Activated CD4-positive, alpha-beta memory T cell treated with anti-CD3 and anti-CD28 coated beads for 36 hours (primary cell): Measurements from ENCODE around the gene CAMK2D. TPM values are rescaled to one million over a fixed set of nuclear protein-coding genes. Genes with fewer than 3 reads are reported as not detected.

Source experiments
- CTCF ChIA-PET: fragments of 350-600 bp; sonication (Branson Sonifier 250); formaldehyde crosslinking; loops from one replicate; lab custom pipeline; 2021; ENCODE audit warnings: antibody characterized with exemption, inconsistent platforms; lab: Charles Lee
- POLR2A ChIA-PET: fragments of 350-600 bp; sonication (Branson Sonifier 250); formaldehyde crosslinking; loops from one replicate; lab custom pipeline; 2021; ENCODE audit warnings: antibody characterized with exemption; lab: Charles Lee
- DNase-seq: peaks from one replicate; pipeline ENCODE4 v3.0.0-alpha.2; 2020
- H3K27ac Mint-ChIP-seq: one replicate; pipeline ENCODE4 v1.8.0; 2021; ENCODE audit warnings: mixed read lengths
- H3K27me3 Mint-ChIP-seq: one replicate; pipeline ENCODE4 v1.8.0; 2021; ENCODE audit warnings: mixed read lengths
- H3K36me3 Mint-ChIP-seq: one replicate; pipeline ENCODE4 v1.8.0; 2021; ENCODE audit warnings: mixed read lengths
- H3K4me1 Mint-ChIP-seq: one replicate; pipeline ENCODE4 v1.8.0; 2021; ENCODE audit warnings: low read depth, mixed read lengths
- H3K4me3 Mint-ChIP-seq: one replicate; pipeline ENCODE4 v1.8.0; 2021; ENCODE audit warnings: mild to moderate bottlenecking, mixed read lengths
- H3K9me3 Mint-ChIP-seq: one replicate; pipeline ENCODE4 v1.8.0; 2021; ENCODE audit warnings: mixed read lengths
- intact Hi-C: fragments of 100-400 bp; cut with micrococcal nuclease; formaldehyde crosslinking; loops from one replicate; pipeline ENCODE4 v1.15.1; 2023
- total RNA-seq, 2 experiments: library from RNA; stranded (reverse); gene quantifications; one replicate each; pipeline ENCODE4 v1.2.3, GENCODE V29; 2021

CAMK2D gene
- total RNA-seq, 2 experiments from 2014 or later, result 82.5 to 82.9 TPM

- no peak for DNase-seq
- peaks cover 17% of the 10 kb centered on the region for H3K9me3 Mint-ChIP-seq
- H3K27me3 Mint-ChIP-seq, result no peaks in the 10 kb centered on the region
- POLR2A ChIA-PET, result no interaction called here
- peaks cover 73% of the 10 kb centered on the region for H3K4me1 Mint-ChIP-seq
- peaks cover 53% of the 10 kb centered on the region for H3K36me3 Mint-ChIP-seq
- peak overlapping the region; percentile 48 for H3K27ac Mint-ChIP-seq
- CTCF ChIA-PET, result interaction anchor here (1.0 kb wide), 1 partner anchor 41 kb away, joined by 3 read pairs; no protein-coding TSS in a partner anchor
- intact Hi-C loops, result no loop called here
- H3K4me3 Mint-ChIP-seq, result no peak overlapping the region
Measured at GRCh38 chr4:113677325-113677724, 84.2 kb downstream of the CAMK2D start.

- POLR2A ChIA-PET, result no interaction called here
- H3K36me3 Mint-ChIP-seq, result peaks cover 47% of the 10 kb centered on the region
- H3K4me1 Mint-ChIP-seq, result peaks cover 64% of the 10 kb centered on the region
- H3K27me3 Mint-ChIP-seq, result no peaks in the 10 kb centered on the region
- H3K27ac Mint-ChIP-seq, result no peak overlapping the region
- CTCF ChIA-PET, result no interaction called here
- DNase-seq, result no peak
- H3K9me3 Mint-ChIP-seq, result peaks cover 7% of the 10 kb centered on the region
- no peak overlapping the region for H3K4me3 Mint-ChIP-seq
- intact Hi-C loops, result no loop called here
Measured at GRCh38 chr4:113675731-113676697, 85.5 kb downstream of the CAMK2D start.

GRCh38 chr4:113674733-113675132, 86.8 kb downstream of the CAMK2D start:
- peaks cover 58% of the 10 kb centered on the region for H3K4me1 Mint-ChIP-seq
- POLR2A ChIA-PET, result interaction anchor here (0.6 to 1.1 kb wide), 2 partner anchors 9 to 10 kb away, joined by 3 read pairs; no protein-coding TSS in a partner anchor

GRCh38 chr4:113674251-113674650, 87.3 kb downstream of the CAMK2D start:
- Mint-ChIP-seq H3K27me3 (no peaks in the 10 kb centered on the region), H3K27ac (no peak overlapping the region), H3K36me3 (peaks cover 38% of the 10 kb centered on the region), H3K9me3 (no peaks in the 10 kb centered on the region), H3K4me3 (no peak overlapping the region), H3K4me1 (peaks cover 54% of the 10 kb centered on the region)
- POLR2A ChIA-PET, result interaction anchor here (0.6 to 1.1 kb wide), 2 partner anchors 9 to 11 kb away, joined by 3 read pairs; no protein-coding TSS in a partner anchor
- intact Hi-C loops, result no loop called here
- DNase-seq, result no peak
- CTCF ChIA-PET, result interaction anchor here (0.7 to 1.8 kb wide), 2 partner anchors 10 to 127 kb away, joined by 4 to 7 read pairs; no protein-coding TSS in a partner anchor

More at GRCh38 chr4:113674733-113675132, 86.8 kb downstream of the CAMK2D start:
- H3K9me3 Mint-ChIP-seq, result no peaks in the 10 kb centered on the region
- no peak overlapping the region for H3K4me3 Mint-ChIP-seq
- H3K27me3 Mint-ChIP-seq, result no peaks in the 10 kb centered on the region
- CTCF ChIA-PET, result interaction anchor here (0.7 to 1.8 kb wide), 2 partner anchors 10 to 127 kb away, joined by 4 to 7 read pairs; no protein-coding TSS in a partner anchor
- peaks cover 36% of the 10 kb centered on the region for H3K36me3 Mint-ChIP-seq
- intact Hi-C loops, result no loop called here
- no peak for DNase-seq
- peak overlapping the region; percentile 61 for H3K27ac Mint-ChIP-seq

- Mint-ChIP-seq H3K27me3 (no peaks in the 10 kb centered on the region), H3K27ac (peak overlapping the region; percentile 58), H3K4me3 (no peak overlapping the region), H3K36me3 (peaks cover 36% of the 10 kb centered on the region), H3K9me3 (no peaks in the 10 kb centered on the region), H3K4me1 (peaks cover 47% of the 10 kb centered on the region)
- intact Hi-C loops, result loop anchor here (1.0 kb wide), 2 partner anchors 10 to 126 kb away; no protein-coding TSS in a partner anchor
- POLR2A ChIA-PET, result no interaction called here
- CTCF ChIA-PET, result interaction anchor here (1.0 to 1.8 kb wide), 3 partner anchors 11 to 126 kb away, joined by 3 to 7 read pairs (median 4); no protein-coding TSS in a partner anchor
- DNase-seq, result peak; percentile 74
Measured at GRCh38 chr4:113673450-113673849, 88.1 kb downstream of the CAMK2D start.

GRCh38 chr4:113666386-113667114, 95.0 kb downstream of the CAMK2D start:
- POLR2A ChIA-PET, result no interaction called here
- intact Hi-C loops, result no loop called here
- peaks cover 8% of the 10 kb centered on the region for H3K4me1 Mint-ChIP-seq
- peaks cover 18% of the 10 kb centered on the region for H3K36me3 Mint-ChIP-seq
- CTCF ChIA-PET, result interaction anchor here (1.1 to 1.7 kb wide), 2 partner anchors 26 to 119 kb away, joined by 3 to 5 read pairs; no protein-coding TSS in a partner anchor
- H3K9me3 Mint-ChIP-seq, result no peaks in the 10 kb centered on the region
- DNase-seq, result no peak
- no peaks in the 10 kb centered on the region for H3K27me3 Mint-ChIP-seq
- no peak overlapping the region for H3K4me3 Mint-ChIP-seq
- no peak overlapping the region for H3K27ac Mint-ChIP-seq

GRCh38 chr4:113665036-113665435, 96.5 kb downstream of the CAMK2D start:
- ChIA-PET CTCF (no interaction called here), POLR2A (no interaction called here)
- Mint-ChIP-seq H3K9me3 (no peaks in the 10 kb centered on the region), H3K36me3 (peaks cover 18% of the 10 kb centered on the region), H3K27ac (no peak overlapping the region), H3K4me1 (peaks cover 8% of the 10 kb centered on the region), H3K4me3 (no peak overlapping the region), H3K27me3 (no peaks in the 10 kb centered on the region)
- intact Hi-C loops, result no loop called here
- no peak for DNase-seq

- H3K27ac Mint-ChIP-seq, result no peak overlapping the region
- H3K27me3 Mint-ChIP-seq, result no peaks in the 10 kb centered on the region
- H3K36me3 Mint-ChIP-seq, result peaks cover 31% of the 10 kb centered on the region
- CTCF ChIA-PET, result no interaction called here
- intact Hi-C loops, result no loop called here
- POLR2A ChIA-PET, result no interaction called here
- no peaks in the 10 kb centered on the region for H3K9me3 Mint-ChIP-seq
- peaks cover 28% of the 10 kb centered on the region for H3K4me1 Mint-ChIP-seq
- H3K4me3 Mint-ChIP-seq, result no peak overlapping the region
- DNase-seq, result no peak
Measured at GRCh38 chr4:113662581-113662980, 99.0 kb downstream of the CAMK2D start.

- Mint-ChIP-seq H3K9me3 (no peaks in the 10 kb centered on the region), H3K4me1 (peaks cover 31% of the 10 kb centered on the region), H3K4me3 (no peak overlapping the region), H3K27ac (no peak overlapping the region), H3K36me3 (peaks cover 33% of the 10 kb centered on the region), H3K27me3 (no peaks in the 10 kb centered on the region)
- ChIA-PET CTCF (no interaction called here), POLR2A (no interaction called here)
- no peak for DNase-seq
- intact Hi-C loops, result no loop called here
Measured at GRCh38 chr4:113659127-113659526, 102.4 kb downstream of the CAMK2D start.

GRCh38 chr4:113657586-113658233, 103.8 kb downstream of the CAMK2D start:
- H3K4me3 Mint-ChIP-seq, result no peak overlapping the region
- ChIA-PET CTCF (no interaction called here), POLR2A (no interaction called here)
- no peak for DNase-seq
- no peaks in the 10 kb centered on the region for H3K9me3 Mint-ChIP-seq
- peak overlapping the region; percentile 16 for H3K27ac Mint-ChIP-seq
- no peaks in the 10 kb centered on the region for H3K27me3 Mint-ChIP-seq
- intact Hi-C loops, result no loop called here
- H3K36me3 Mint-ChIP-seq, result peaks cover 30% of the 10 kb centered on the region
- H3K4me1 Mint-ChIP-seq, result peaks cover 35% of the 10 kb centered on the region

GRCh38 chr4:113653871-113654270, 107.7 kb downstream of the CAMK2D start:
- H3K27ac Mint-ChIP-seq, result no peak overlapping the region
- H3K9me3 Mint-ChIP-seq, result no peaks in the 10 kb centered on the region
- peaks cover 37% of the 10 kb centered on the region for H3K4me1 Mint-ChIP-seq
- no peaks in the 10 kb centered on the region for H3K27me3 Mint-ChIP-seq
- H3K36me3 Mint-ChIP-seq, result peaks cover 25% of the 10 kb centered on the region
- intact Hi-C loops, result no loop called here
- CTCF ChIA-PET, result no interaction called here
- POLR2A ChIA-PET, result no interaction called here
- DNase-seq, result no peak
- no peak overlapping the region for H3K4me3 Mint-ChIP-seq
